NCI-H1694 treated with DMSO at 0.1 percent for 48 hours (cell line): ENCODE measurements around the gene EEF2.
"Not testable (repeated sequence)": the region's sequence is repeated elsewhere in the genome, so short reads cannot be mapped to it uniquely, and the experiment has no call there.

ENCODE experiments used
- DNase-seq: peaks from one replicate; lab custom pipeline; 2025; lab: John Stamatoyannopoulos, UW

Gene EEF2

DNA sequence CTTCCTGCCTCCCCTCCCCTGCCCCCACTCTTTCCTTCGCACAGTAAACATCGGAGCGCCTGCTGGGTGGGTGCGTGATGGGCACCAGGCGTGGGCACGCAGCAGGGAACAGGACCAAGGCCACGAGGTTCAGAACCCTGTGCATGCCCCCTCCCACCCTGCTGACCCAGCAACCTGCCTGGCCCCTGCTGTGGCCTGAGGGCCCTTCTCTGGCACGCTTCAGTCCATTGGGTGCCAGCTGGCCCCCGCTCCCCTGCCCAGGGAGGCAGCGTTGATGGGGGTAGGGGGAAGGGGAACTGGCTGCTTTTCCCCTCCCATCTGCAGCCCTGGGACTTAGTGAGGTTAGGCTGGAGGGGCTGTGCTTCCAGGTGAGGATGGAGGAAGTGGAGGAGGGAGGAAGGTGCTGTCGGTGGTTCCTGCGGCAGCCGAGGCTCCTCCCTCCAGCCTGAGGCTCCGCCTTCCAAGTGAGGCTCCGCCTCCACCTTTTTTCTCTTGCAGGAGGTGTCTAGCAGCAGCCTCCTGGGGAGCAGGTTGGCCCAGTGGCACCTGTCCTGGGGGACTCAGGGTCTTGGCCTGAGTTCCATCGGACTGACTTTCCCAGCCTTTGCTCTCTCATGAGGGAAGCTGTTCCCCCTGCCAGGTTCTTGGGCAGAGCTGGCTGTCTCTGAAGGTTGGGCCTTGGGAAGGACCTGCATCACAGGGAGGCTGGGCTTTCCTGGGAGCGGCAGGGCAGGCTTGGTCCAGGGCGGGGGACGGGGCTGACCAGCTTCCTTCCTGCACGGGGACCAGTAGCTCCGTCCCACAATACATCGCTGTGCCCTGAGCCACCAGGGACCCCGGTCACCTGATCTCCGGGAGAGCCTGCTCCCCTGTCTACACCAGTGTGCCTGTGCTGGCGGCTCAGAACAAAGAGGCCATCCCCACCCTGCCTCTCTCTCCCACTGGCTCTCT lies 29.6 kb upstream of the EEF2 start:
- DNase-seq = no peak

DNA sequence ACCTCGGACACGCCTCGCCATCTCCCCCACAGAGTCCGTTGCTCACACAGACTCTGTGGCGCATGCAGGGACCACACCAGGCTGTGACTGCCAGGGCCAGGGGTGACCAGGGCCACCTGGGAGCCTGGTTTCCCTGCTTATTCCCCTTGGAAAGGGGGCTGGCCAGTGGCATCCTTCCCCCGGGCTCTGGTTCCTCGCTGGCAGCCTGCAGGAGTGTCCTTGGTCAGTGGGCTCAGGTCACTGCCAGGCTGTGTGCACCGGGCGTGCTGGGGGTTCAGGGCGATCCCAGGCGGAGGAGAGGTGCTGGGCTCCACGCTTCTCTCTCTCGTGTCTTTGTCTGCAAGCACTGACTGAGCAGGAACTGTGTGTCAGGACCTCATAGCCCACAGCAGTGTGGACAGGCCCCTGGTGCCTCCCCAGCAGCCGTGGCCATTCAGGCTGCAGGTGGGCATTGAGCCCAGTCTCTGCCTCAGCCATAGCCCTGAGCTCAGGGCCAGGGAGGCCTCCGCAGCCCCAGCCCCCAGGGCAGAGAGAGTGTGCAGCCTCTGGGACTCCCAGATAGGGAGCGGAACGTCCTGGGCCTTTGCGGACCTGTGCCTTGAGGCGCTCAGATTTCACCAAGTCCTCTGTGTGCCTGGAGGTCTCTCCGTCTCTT lies 28.8 kb upstream of the EEF2 start:
- no peak for DNase-seq

DNA sequence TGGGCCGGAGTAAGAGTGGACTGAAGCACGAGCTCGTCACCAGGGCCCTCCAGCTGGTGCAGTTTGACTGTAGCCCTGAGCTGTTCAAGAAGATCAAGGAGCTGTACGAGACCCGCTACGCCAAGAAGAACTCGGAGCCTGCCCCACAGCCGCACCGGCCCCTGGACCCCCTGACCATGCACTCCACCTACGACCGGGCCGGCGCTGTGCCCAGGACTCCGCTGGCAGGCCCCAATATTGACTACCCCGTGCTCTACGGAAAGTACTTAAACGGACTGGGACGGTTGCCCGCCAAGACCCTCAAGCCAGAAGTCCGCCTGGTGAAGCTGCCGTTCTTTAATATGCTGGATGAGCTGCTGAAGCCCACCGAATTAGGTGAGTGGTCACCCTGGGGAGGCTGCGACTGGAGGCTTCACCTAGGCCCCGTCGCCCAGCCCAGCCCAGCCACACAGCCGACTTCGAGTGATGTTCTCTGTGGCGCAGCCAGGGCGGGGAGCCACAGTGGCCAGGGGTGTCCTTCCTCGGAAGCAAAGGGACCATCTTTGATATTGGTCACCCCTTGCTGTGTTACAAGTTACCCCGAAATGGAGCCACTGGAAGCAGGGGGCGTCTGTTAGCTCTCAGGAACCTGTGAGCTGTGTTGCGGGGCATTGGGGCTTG lies 27.8 kb upstream of the EEF2 start:
- no peak for DNase-seq

DNA sequence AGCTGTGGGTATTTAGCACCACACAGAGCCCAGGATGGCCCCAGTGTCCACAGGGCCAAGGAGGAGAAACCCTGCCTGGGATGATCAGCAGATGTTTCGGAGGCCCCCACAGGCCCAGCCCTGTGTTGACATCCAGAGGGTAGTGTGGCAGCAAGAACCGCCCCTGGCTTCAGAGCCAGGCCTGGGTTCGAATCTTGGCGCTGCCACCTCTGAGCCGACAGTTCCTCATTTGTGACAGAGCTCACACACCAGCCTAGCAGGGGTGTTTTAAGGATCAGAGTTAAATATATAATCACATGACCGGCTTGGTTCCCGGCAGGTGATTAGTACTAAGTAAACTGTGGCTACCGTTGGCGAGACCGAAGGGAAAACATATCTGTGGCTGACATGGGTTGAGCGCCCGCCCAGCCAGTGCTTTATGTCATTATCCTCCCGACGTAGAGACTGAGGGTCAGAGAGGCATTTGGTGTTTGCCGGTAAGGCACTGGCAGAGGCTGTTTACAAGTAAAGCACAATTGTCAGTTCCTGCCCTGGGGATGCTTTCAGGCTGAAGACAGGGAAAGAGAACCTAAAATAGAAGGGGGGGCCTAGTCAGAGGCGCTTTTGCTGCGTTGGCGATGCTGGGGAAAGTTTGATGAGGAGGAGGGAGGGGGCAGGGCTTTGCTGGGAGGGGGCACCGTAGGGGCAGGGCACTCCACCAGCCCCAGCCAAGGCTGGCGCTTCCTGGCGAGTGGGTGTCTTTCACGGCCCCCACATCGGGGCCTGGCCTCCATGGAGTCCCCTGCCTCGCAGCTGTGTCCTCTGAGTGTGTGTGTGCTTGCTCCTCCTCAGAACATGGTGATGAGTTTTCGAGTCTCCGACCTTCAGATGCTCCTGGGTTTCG lies 27.1 kb upstream of the EEF2 start:
- DNase-seq = no peak

DNA sequence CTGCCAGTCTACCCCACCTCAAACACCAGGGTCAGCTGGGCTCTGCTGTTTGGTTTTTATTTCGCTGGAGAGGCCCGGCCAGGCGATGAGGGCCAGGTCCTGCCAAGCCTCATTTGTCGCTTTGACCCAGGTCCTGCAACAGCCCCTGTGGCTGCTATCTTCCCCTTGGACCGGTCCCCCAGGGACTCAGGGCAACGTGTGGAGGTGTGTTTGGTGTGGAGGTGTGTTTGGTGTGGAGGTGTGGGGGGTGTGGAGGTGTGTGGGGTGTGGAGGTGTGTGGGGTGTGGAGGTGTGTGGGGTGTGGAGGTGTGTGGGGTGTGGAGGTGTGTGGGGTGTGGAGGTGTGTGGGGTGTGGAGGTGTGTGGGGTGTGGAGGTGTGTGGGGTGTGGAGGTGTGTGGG lies 26.2 kb upstream of the EEF2 start:
- DNase-seq = not testable (repeated sequence)

DNA sequence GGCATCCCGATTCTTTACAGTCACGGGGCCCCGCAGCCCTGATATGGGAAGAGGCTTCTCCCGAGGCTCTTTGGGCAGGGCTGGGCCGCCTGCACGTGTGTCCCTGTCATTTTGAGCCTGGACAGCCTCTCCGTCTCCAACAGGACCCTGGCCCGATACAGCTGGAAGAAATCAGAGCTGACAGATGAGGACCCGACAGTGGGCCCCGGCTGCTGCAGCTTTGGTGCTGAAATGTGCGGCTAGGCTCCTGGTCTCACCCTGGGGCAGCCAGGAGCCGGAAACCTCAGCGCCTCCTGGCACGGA lies 25.5 kb upstream of the EEF2 start:
- no peak for DNase-seq

DNA sequence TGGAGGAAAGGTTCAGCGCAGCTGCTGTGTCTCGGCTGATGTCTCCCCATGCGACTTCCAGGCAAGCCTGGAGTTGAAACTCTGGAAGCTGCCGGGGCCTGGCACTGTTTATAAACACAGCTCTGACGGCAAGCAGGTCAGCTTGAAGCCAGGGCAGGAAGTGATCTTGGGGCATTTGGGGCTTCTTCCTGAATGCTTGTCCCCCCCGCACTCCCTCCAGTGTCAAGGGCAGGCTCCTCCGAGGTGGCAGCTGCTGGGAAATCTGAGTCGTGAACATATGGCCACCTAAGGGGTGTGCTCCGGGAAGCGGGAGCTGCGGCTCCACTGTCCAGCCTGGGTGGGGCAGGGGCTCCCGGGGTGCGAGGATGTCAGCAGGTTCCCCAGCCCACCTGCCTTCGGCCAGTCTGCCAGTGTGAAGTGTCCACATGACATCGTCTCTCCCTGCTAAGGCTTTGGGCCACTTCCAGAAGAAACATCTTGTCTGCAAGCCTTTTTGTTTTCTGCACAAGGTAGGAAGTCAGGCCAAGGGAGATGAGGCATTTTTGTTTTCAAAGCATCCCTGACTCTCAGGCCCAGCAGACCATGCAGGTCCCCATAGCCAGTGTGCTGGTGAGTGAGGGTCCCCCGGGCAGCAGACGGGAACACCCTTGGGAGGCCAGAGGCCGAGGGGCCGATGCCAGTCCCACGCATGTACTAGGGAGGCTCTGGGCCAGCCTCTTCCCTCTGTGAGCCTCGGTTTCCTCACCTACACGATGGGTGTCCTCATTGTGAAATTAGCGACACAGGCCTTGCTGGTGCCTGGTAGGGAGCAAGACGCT lies 24.9 kb upstream of the EEF2 start:
- DNase-seq = no peak

DNA sequence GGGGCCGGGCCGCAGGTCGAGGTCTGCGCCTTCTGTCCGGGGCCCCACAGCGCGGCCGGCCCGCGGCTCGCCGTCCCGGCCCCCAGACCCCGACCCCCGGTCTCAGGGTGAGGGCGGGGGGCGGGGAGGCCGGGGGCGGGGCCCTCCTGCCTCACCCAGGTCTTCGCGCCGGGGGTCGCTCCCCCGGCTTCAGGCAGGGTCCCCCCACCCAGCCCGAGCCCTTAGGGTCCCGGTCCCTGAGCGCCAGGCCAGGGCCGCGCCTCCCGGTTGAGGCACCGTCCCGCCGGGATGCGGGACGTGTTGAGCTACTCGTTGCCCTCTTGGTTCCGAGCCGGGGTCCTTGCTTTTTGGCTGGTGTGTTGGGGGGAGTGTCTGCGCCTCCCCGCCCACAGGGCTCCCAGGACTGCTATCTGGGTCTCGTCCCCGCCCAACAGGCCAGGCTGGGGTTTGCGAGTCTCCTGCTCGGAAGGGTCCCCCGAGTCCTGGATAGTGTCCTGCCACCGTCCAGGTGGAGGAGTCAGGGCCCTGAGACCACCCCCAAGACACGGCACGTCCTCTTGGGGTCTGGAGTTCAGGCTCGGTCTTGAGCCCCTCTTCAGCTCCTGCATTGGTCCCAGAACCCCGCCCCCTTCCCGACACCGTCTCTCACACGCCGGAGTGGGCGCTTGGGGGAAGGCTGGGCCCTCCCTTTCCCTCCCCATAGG lies 22.7 kb upstream of the EEF2 start:
- DNase-seq = no peak

DNA sequence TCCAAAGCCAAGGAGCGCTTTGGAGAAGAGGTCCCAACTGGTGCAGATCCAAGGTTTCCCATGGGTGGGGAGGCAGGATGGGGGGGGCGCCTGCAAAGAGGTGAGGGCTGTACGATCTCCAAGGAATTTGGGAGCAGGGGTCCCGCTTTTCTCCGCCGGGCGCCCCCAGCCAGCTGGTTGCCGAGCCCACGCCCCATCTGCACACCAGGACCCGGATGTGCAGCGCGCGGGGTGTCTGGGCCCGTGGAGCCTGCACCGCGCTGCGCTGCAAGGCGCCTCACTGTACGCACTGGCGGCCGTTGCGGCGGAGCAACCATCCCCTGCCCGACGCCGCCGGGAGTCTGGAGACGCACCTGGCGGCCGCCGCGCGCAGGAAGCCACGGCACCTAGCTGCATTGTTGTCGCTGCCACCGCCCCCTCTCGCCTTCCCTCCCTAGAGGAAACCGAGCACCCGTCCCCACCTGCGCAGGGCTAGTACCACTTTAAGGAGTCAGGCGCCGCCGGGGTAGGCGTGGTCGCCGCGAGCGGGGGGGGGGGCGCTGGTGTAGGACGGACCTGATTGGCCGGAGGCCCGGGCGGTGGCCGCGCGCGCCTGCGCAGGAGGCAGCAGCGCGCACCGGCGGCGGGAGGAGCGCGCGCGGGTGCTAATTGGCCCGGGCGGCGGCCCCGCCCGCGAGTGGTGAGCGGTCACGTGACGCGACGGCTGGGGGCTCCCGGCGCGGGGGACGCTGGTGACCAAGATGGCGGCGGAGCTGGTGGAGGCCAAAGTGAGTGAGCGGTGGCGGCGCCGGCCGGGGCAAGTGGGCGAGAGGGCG lies 22.0 kb upstream of the EEF2 start, which contains the start of gene PIAS4:
Gene PIAS4 (plus strand): TSS at position 716 of the 815 bp plus-strand sequence. CDS start 25 bp downstream, at position 741.
- peak; percentile 79 for DNase-seq

DNA sequence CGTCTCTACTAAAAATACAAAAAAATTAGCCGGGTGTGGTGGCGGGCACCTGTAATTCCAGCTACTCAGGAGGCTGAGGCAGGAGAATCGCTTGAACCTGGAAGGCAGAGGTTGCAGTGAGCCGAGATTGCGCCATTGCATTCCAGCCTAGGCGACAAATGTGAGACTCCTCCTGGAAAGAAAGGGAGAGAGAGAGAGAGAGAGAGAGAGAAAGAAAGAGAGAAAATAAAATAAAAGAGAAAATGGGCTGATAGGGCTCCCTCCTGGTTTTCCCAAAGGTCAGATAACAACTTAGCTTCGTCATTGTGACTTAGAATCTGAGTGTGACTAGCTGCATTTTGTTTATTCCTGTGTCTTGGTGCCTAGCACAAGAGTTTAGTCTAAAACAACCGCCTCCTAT lies 20.2 kb upstream of the EEF2 start:
- DNase-seq = not testable (repeated sequence)

DNA sequence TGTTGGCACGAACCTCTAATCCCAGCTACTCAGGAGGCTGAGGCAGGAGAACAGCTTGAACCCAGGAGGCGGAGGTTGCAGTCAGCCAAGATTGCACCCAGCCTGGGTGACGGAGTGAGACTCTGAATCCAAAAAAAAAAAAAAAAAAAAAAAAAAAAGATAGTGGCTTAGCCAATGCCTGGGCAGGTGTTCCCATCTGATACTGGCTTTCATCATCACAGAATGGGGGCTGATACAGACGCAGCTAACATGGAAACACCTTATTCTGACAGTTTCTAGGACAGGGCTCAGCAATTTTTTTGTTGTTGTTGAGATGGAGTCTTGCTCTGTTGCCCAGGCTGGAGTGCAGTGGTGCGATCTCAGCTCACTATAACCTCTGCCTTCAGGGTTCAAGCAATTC lies 15.5 kb upstream of the EEF2 start:
- DNase-seq = not testable (repeated sequence)

DNA sequence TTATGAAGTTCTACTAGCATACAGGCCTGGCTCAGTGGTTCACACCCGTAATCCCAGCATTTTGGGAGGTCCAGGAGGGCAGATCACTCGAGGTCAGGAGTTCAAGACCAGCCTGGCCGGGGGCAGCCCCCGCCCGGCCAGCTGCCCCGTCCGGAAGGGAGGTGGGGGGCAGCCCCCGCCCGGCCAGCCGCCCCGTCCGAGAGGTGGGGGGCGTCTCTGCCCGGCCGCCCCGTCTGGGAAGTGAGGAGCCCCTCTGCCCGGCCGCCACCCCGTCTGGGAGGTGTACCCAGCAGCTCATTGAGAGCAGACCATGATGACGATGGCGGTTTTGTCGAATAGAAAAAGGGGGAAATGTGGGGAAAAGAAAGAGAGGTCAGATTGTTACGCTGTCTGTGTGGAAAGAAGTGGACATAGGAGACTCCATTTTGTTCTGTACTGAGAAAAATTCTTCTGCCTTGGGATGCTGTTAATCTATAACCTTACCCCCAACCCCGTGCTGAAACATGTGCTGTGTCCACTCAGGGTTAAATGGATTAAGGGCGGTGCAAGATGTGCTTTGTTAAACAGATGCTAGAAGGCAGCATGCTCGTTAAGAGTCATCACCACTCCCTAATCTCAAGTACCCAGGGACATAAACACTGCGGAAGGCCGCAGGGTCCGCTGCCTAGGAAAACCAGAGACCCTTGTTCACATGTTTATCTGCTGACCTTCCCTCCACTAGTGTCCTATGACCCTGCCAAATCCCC lies 13.6 kb upstream of the EEF2 start:
- DNase-seq = not testable (repeated sequence)

DNA sequence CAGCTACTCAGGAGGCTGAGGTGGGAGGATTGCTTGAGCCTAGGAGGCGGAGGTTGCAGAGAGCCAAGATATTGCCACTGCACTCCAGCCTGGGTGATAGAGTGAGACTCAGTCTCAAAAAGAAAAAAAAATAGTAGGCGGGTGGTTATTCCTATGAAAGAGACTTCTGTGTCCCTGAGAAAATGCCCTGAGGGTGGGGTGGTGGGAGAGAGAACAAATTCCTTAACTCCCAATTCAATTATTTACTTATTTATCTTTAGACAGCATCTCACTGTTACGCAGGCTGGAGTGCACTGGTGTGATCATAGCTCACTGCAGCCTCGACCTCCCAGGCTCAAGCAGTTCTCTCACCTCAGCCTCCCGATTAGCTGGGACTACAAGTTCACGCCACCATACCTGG lies 10.3 kb upstream of the EEF2 start:
- no peak for DNase-seq

DNA sequence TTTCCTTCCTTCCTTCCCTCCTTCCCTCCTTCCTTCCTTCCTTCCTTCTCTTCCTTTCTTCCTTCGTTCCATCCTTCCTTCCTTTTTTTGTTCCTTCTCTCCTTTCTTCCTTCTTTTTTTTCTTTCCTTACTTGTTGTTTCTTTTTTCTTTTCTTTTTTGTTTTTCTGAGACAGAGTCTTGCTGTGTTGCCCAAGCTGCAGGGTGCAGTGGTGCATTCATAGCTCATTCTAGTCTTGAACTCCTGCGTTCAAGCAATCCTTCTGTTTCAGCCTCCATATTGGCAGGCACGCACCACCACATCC lies 5.5 kb upstream of the EEF2 start:
- no peak for DNase-seq

DNA sequence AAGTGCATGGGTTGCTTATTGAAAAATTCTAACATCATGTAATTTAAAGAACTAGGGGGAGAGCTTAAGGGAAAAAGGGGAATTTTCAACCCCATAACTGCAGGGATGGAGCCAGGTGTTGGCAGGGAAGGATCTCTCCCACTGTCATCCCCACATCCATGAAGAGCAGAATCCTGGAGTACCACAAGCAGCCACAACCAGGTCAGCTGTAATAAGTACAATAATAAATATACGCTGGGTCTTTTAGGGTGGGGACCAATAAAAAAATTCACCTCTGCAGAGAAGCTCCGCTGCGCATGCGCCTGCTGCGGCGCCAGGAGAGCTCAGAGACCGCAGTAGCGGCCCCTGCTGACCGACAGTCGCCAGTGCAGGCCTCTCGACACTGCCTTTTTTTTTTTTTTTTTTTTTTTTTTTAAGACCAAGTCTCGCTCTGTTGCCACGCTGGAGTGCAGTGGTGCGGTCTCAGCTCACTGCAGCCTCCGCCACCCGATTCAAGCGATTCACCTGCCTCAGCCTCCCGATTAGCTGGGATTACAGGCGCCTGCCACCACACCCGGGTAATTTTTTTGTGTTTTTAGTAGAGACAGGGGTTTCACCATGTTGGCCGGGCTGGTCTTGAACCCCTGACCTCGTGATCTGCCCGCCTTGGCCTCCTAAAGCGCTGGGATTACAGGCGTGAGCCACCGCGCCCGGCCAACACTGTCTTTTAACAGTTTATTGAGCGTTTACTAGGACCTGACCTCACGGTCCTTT lies 2.5 kb upstream of the EEF2 start:
- DNase-seq = peak; percentile 79

DNA sequence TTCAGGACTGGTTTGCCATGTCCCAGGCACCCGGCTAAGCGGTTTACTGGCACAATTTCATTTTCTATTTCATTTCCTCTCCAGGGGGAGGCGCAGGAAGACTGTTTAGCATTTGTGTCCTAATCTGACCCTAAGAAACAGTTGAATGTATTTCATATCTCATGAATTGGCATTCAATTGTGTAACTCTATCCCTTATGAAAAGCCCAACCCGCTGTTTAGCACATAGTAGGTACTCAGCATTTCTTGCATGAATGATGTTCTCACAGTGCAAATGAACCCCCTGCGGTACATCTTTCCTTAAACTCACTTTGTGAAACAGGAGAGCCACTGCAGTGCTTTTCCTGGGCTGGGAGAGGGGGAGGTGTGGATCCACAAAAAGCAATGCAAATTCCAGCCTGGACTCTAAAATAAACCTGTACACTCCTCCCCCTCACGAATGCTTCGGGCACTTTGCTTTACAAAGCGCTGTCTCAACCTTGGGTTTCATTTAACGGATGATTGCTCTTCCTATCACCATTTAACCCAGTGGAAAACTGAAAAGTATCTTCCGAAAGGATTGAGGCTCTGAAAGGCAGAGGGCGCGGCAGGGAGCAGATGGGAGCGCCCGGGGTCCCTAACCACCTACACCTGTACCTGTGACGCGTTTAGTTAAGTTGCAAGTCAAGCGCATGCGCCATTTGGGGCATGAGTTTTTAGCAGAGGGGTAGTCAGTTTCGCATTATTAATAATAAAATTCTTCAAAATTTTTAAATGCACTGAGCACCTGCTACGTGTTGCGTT lies 1.2 kb upstream of the EEF2 start:
- DNase-seq = peak; percentile 85

DNA sequence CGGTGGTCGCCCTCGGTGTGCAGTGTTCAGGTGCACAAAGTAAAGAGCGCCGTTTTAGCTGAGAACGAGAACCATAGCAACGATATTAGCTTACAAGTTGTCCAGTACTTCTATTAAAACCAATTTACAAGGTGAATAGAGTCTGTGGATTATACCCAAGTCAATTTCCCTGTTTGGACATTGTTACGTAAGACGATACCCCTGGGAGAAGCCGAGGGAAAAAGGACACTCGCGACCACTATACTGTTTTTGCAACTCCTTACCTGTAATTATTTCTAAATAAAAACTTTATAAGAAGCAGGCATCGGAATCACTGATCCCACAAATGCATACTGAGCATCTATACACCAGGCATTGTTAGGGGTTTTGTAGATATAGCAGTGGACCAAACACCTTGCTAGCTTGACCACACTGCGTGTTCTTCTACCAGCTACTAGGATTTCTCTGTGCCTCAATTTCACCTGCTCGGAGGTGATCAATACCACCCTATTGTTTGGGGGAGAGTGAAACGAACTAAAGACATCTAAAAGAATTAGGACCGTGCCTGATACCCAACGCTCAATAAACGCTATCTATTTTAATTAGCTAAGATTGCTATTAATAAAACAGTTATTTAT lies 488 bp upstream of the EEF2 start:
- peak; percentile 55 for DNase-seq
